ENCODE measurements around the gene LHX2.

DNA sequence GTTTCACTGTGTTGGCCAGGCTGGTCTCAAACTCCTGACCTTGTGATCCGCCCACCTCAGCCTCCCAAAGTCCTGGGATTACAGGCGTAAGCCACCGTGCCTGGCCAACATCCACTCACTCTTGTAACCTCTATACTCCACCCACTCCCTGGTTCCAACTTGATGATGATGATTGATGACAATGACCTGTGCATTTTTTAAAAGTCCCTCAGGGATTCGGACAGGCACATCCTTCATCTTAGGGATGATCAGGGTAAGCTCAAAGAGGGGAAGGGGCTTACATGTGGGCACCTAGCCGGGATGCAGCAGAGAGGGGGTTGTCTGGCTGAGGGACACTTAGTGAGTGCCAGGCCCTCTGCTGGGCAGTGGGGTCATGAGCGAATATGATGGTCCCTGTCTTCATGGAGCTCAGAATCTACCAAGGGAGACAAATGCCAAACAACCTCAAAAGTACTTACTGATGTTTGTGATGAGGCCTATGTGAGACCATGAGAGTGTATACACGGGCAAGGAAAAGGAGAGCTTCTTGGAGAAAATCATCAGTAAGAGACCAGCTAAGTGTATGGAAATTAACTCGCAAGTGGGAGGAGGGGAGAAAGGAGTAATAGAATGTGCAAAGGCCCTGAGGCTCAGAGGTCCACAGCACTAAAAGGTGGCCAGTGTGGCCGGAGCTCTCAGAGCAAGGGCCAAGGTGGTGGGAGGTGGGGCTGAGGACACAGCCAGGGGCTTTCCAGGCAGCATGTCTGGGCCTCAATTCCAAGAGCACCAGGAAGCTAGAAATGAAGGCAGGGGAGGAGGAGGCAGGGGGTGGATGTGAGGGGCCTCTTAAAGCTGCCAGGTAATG is 27.4 kb downstream of the LHX2 start:
- no peak for TF ChIP-seq CTCF (conservative IDR thresholded peaks at IDR 0.05)
- TF ChIP-seq EZH2 (IDR thresholded peaks at IDR 0.05; ENCODE audit: low read depth): no peak

Data from PC-9 (cell line).